Activated B cell treated with CpG ODN at 0.5 μM for 24 hours (primary cell): ENCODE results near the gene DDX24. TPM values are rescaled to one million over a fixed set of nuclear protein-coding genes. Genes with fewer than 3 reads are reported as not detected.

Experiments used
- ATAC-seq: fragments of 200-7000 bp; cut with Tn5 transposase; one replicate; pipeline ENCODE4 v1.10.0; 2021; ENCODE audit warnings: low read depth, mild to moderate bottlenecking, moderate library complexity
- CTCF ChIA-PET: fragments of 350-600 bp; sonication (Branson Sonifier 250); formaldehyde crosslinking; loops from one replicate; lab custom pipeline; 2021; ENCODE audit warnings: antibody characterized with exemption; lab: Charles Lee
- POLR2A ChIA-PET: fragments of 350-600 bp; sonication (Branson Sonifier 250); formaldehyde crosslinking; loops from one replicate; lab custom pipeline; 2021; ENCODE audit warnings: antibody characterized with exemption; lab: Charles Lee
- DNase-seq: peaks from one replicate; pipeline ENCODE4 v3.0.0; 2022
- H3K27ac Mint-ChIP-seq: one replicate; pipeline ENCODE4 v1.8.0; 2020; ENCODE audit warnings: mixed read lengths
- H3K27me3 Mint-ChIP-seq: one replicate; pipeline ENCODE4 v1.8.0; 2021; ENCODE audit warnings: mixed read lengths
- H3K36me3 Mint-ChIP-seq: one replicate; pipeline ENCODE4 v1.8.0; 2021; ENCODE audit warnings: low read depth, mixed read lengths
- H3K4me1 Mint-ChIP-seq: one replicate; pipeline ENCODE4 v1.8.0; 2021; ENCODE audit warnings: mixed read lengths
- H3K4me3 Mint-ChIP-seq: one replicate; pipeline ENCODE4 v1.8.0; 2020; ENCODE audit warnings: mild to moderate bottlenecking, mixed read lengths
- H3K9me3 Mint-ChIP-seq: one replicate; pipeline ENCODE4 v1.8.0; 2020; ENCODE audit warnings: mixed read lengths
- intact Hi-C: fragments of 100-400 bp; cut with micrococcal nuclease; formaldehyde crosslinking; loops from one replicate; pipeline ENCODE4 v1.15.1; 2024
- total RNA-seq: library from RNA; stranded (reverse); gene quantifications from 2 replicates; pipeline ENCODE4 v1.2.3, GENCODE V29; 2022
- TF ChIP-seq, protein P1 (sequence below): fragments of 200-600 bp; IDR thresholded peaks from one replicate; pipeline ENCODE4 v1.8.0; 2022; ENCODE audit warnings: antibody characterized with exemption, mild to moderate bottlenecking

The DDX24 gene
- total RNA-seq, 1 donor from 2014 or later, result 169 TPM

- Mint-ChIP-seq H3K36me3 (peaks cover 42% of the 10 kb centered on the region), H3K27ac (peak overlapping the region; percentile 98), H3K27me3 (no peaks in the 10 kb centered on the region), H3K4me3 (peak overlapping the region; percentile 100), H3K9me3 (peaks cover 2% of the 10 kb centered on the region), H3K4me1 (peaks cover 47% of the 10 kb centered on the region)
- intact Hi-C loops, result loop anchor here (1.0 to 2.0 kb wide), 6 partner anchors 48 to 123 kb away; partner anchors contain the start of genes IFI27L2 and OTUB2
- POLR2A ChIA-PET, result interaction anchor here (0.6 to 2.1 kb wide), 10 partner anchors 14 to 897 kb away, joined by 3 to 9 read pairs (median 4); partner anchors contain the start of genes LYSET, MOAP1 and OTUB2
- TF ChIP-seq, protein P1, sequence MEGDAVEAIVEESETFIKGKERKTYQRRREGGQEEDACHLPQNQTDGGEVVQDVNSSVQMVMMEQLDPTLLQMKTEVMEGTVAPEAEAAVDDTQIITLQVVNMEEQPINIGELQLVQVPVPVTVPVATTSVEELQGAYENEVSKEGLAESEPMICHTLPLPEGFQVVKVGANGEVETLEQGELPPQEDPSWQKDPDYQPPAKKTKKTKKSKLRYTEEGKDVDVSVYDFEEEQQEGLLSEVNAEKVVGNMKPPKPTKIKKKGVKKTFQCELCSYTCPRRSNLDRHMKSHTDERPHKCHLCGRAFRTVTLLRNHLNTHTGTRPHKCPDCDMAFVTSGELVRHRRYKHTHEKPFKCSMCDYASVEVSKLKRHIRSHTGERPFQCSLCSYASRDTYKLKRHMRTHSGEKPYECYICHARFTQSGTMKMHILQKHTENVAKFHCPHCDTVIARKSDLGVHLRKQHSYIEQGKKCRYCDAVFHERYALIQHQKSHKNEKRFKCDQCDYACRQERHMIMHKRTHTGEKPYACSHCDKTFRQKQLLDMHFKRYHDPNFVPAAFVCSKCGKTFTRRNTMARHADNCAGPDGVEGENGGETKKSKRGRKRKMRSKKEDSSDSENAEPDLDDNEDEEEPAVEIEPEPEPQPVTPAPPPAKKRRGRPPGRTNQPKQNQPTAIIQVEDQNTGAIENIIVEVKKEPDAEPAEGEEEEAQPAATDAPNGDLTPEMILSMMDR, result no peak
- no peak for DNase-seq
- CTCF ChIA-PET, result interaction anchor here (1.0 to 1.9 kb wide), 4 partner anchors 45 to 55 kb away, joined by 4 to 11 read pairs (median 6); no protein-coding TSS in a partner anchor
- ATAC-seq, result no peak
Observed at GRCh38 chr14:94081386-94081820, 401 bp upstream of the DDX24 start.

DNA sequence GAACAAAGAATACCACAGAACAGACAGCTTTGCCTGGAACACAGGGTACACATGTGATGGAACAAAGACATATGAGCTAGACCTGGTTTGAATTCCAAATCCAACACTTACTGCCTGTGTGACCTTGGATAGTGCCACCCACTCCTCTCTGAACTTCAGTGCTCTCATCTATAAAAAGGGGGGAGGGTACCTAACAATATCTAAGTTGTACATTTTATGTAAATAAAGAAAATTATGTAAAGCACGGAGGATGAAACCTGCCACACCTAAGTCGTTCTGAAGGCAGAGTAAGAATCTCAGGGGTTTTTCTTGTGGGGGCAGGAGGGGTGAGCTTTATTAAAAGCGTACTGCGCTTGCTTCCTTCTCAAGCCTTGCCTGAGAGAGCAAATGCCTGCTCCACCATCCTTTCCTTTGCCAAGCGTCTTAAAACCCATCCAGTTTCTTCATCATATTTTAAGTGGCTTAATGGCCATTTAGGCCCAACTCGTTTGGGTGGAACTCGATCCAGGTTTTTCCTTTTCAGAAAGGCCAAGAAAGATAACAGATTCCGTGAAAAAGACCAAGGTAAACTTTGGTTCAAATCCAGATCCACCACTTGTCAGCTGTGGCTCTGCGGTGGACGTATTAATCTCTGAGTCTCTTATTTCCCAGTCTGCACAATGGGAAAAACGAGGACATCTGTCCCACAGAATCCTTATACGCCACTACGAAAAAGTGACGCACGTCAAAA is 946 bp downstream of the DDX24 start:
- ATAC-seq (no peak), DNase-seq (no peak)
- Mint-ChIP-seq H3K9me3 (peaks cover 6% of the 10 kb centered on the region), H3K36me3 (peaks cover 53% of the 10 kb centered on the region), H3K27me3 (no peaks in the 10 kb centered on the region), H3K4me1 (peaks cover 57% of the 10 kb centered on the region), H3K4me3 (peak overlapping the region; percentile 100), H3K27ac (peak overlapping the region; percentile 98)
- CTCF ChIA-PET, result interaction anchor here (0.8 to 1.9 kb wide), 4 partner anchors 44 to 100 kb away, joined by 3 to 11 read pairs (median 6); no protein-coding TSS in a partner anchor
- POLR2A ChIA-PET, result interaction anchor here (1.0 to 2.1 kb wide), 6 partner anchors 15 to 112 kb away, joined by 3 to 9 read pairs (median 4); partner anchors contain the start of genes IFI27L2 and OTUB2
- intact Hi-C loops, result loop anchor here (2.0 kb wide), 4 partner anchors 57 to 121 kb away; no protein-coding TSS in a partner anchor
- TF ChIP-seq, protein P1, result no peak

GRCh38 chr14:94077823-94078222 is 3.2 kb downstream of the DDX24 start:
- ChIA-PET POLR2A (no interaction called here), CTCF (no interaction called here)
- H3K4me3 Mint-ChIP-seq, result peak overlapping the region; percentile 100
- TF ChIP-seq, protein P1, result no peak
- H3K9me3 Mint-ChIP-seq, result peaks cover 12% of the 10 kb centered on the region
- H3K27ac Mint-ChIP-seq, result no peak overlapping the region
- DNase-seq, result no peak
- H3K36me3 Mint-ChIP-seq, result peaks cover 63% of the 10 kb centered on the region
- no peak for ATAC-seq
- no peaks in the 10 kb centered on the region for H3K27me3 Mint-ChIP-seq
- peaks cover 62% of the 10 kb centered on the region for H3K4me1 Mint-ChIP-seq
- intact Hi-C loops, result no loop called here

- Mint-ChIP-seq H3K27ac (no peak overlapping the region), H3K9me3 (peaks cover 13% of the 10 kb centered on the region), H3K36me3 (peaks cover 66% of the 10 kb centered on the region), H3K27me3 (no peaks in the 10 kb centered on the region), H3K4me1 (peaks cover 62% of the 10 kb centered on the region), H3K4me3 (peak overlapping the region; percentile 39)
- ChIA-PET POLR2A (no interaction called here), CTCF (no interaction called here)
- ATAC-seq (no peak), DNase-seq (no peak)
- TF ChIP-seq, protein P1, result no peak
- intact Hi-C loops, result no loop called here
Observed at GRCh38 chr14:94077111-94077821, 3.7 kb downstream of the DDX24 start.

- Mint-ChIP-seq H3K27me3 (no peaks in the 10 kb centered on the region), H3K4me1 (peaks cover 58% of the 10 kb centered on the region), H3K36me3 (peaks cover 72% of the 10 kb centered on the region), H3K4me3 (peak overlapping the region; percentile 24), H3K27ac (no peak overlapping the region), H3K9me3 (peaks cover 19% of the 10 kb centered on the region)
- POLR2A ChIA-PET, result no interaction called here
- CTCF ChIA-PET, result no interaction called here
- ATAC-seq (no peak), DNase-seq (no peak)
- TF ChIP-seq, protein P1, result no peak
- intact Hi-C loops, result no loop called here
Observed at GRCh38 chr14:94075008-94075407, 6.0 kb downstream of the DDX24 start.
